NB4 (cell line): Measurements from ENCODE around the gene DIRAS2.

ENCODE experiments used
- CTCF ChIP-seq: IDR thresholded peaks from one replicate; pipeline ENCODE4 v1.5.1; 2012; ENCODE audit warnings: low read depth, low read length
- POLR2A ChIP-seq: IDR thresholded peaks from 2 replicates; pipeline ENCODE4 v1.6.1; 2011; ENCODE audit warnings: mild to moderate bottlenecking; ENCODE audit not compliant: insufficient read length; ENCODE audit errors: extremely low read depth

- TF ChIP-seq CTCF (no peak), POLR2A (no peak)
Measured at GRCh38 chr9:90568667-90569066, 74.0 kb downstream of the DIRAS2 start.
